Osteocyte (in vitro differentiated cells): ENCODE measurements around the gene SLC4A2. TPM values are rescaled to one million over a fixed set of nuclear protein-coding genes. Genes with fewer than 3 reads are reported as not detected.

Experiments used
- DNase-seq: peaks from one replicate; pipeline ENCODE4 v3.0.0; 2021; ENCODE audit warnings: mixed read lengths; ENCODE audit not compliant: unreplicated experiment; ENCODE audit errors: extremely low spot score
- H3K27ac Mint-ChIP-seq: one replicate; pipeline ENCODE4 v1.8.0; 2021; ENCODE audit warnings: mild to moderate bottlenecking, mixed read lengths; ENCODE audit not compliant: unreplicated experiment
- H3K27me3 Mint-ChIP-seq: one replicate; pipeline ENCODE4 v1.8.0; 2021; ENCODE audit warnings: mixed read lengths; ENCODE audit not compliant: unreplicated experiment
- H3K36me3 Mint-ChIP-seq: one replicate; pipeline ENCODE4 v1.8.0; 2021; ENCODE audit warnings: mixed read lengths; ENCODE audit not compliant: unreplicated experiment
- H3K4me1 Mint-ChIP-seq: one replicate; pipeline ENCODE4 v1.8.0; 2021; ENCODE audit warnings: mixed read lengths; ENCODE audit not compliant: unreplicated experiment
- H3K4me3 Mint-ChIP-seq: one replicate; pipeline ENCODE4 v1.8.0; 2021; ENCODE audit warnings: mild to moderate bottlenecking, moderate library complexity, mixed read lengths; ENCODE audit not compliant: unreplicated experiment
- H3K9me3 Mint-ChIP-seq: one replicate; pipeline ENCODE4 v1.8.0; 2021; ENCODE audit warnings: mixed read lengths; ENCODE audit not compliant: unreplicated experiment
- CTCF ChIP-seq: fragments of 200-600 bp; sonication (generic); IDR thresholded peaks from 2 replicates; pipeline ENCODE4 v1.5.0; 2021; ENCODE audit warnings: antibody characterized with exemption, mild to moderate bottlenecking, moderate library complexity
- total RNA-seq: library from RNA; stranded (reverse); gene quantifications from 2 replicates; pipeline ENCODE4 v1.2.1, GENCODE V29; 2021

The SLC4A2 gene
- total RNA-seq, 1 donor from 2014 or later = 289 TPM

- Mint-ChIP-seq H3K4me3 (peak overlapping the region; percentile 65), H3K36me3 (peaks cover under 1% of the 10 kb centered on the region), H3K27me3 (no peaks in the 10 kb centered on the region), H3K27ac (peak overlapping the region; percentile 92), H3K9me3 (no peaks in the 10 kb centered on the region), H3K4me1 (peaks cover 37% of the 10 kb centered on the region)
- DNase-seq = no peak
- TF ChIP-seq CTCF = no peak
Measured at GRCh38 chr7:151113344-151114150, 54.2 kb downstream of the SLC4A2 start.

GRCh38 chr7:151114151-151115090 is 55.0 kb downstream of the SLC4A2 start:
- Mint-ChIP-seq H3K27ac (peak overlapping the region; percentile 92), H3K4me3 (peak overlapping the region; percentile 65), H3K9me3 (no peaks in the 10 kb centered on the region), H3K27me3 (no peaks in the 10 kb centered on the region), H3K36me3 (peaks cover 6% of the 10 kb centered on the region), H3K4me1 (peaks cover 35% of the 10 kb centered on the region)
- no peak for TF ChIP-seq CTCF
- DNase-seq = no peak

- no peak for TF ChIP-seq CTCF
Measured at GRCh38 chr7:151115121-151115835, 55.9 kb downstream of the SLC4A2 start.

GRCh38 chr7:151115836-151116418 is 56.5 kb downstream of the SLC4A2 start:
- DNase-seq = no peak
- Mint-ChIP-seq H3K4me3 (peak overlapping the region; percentile 62), H3K36me3 (peaks cover 21% of the 10 kb centered on the region), H3K9me3 (no peaks in the 10 kb centered on the region), H3K4me1 (peaks cover 29% of the 10 kb centered on the region), H3K27ac (peak overlapping the region; percentile 56), H3K27me3 (no peaks in the 10 kb centered on the region)
- TF ChIP-seq CTCF = no peak

More at GRCh38 chr7:151115121-151115835, 55.9 kb downstream of the SLC4A2 start:
- no peaks in the 10 kb centered on the region for H3K27me3 Mint-ChIP-seq
- peak overlapping the region; percentile 56 for H3K27ac Mint-ChIP-seq
- H3K4me1 Mint-ChIP-seq = peaks cover 33% of the 10 kb centered on the region
- H3K36me3 Mint-ChIP-seq = peaks cover 14% of the 10 kb centered on the region
- no peak for DNase-seq
- H3K4me3 Mint-ChIP-seq = peak overlapping the region; percentile 62
- H3K9me3 Mint-ChIP-seq = no peaks in the 10 kb centered on the region
